CD4-positive, alpha-beta T cell (primary cell): ENCODE data around the gene KIF5C. TPM values are rescaled to one million over a fixed set of nuclear protein-coding genes. Genes with fewer than 3 reads are reported as not detected.

Source experiments
- ATAC-seq: fragments of 200-7000 bp; cut with Tn5 transposase; one replicate; pipeline ENCODE4 v1.10.0; 2022; ENCODE audit warnings: mild to moderate bottlenecking; ENCODE audit not compliant: poor library complexity
- CTCF ChIA-PET: fragments of 350-600 bp; sonication (Branson Sonifier 250); formaldehyde crosslinking; loops from one replicate; lab custom pipeline; 2021; ENCODE audit warnings: antibody characterized with exemption, inconsistent platforms; lab: Charles Lee
- POLR2A ChIA-PET: fragments of 350-600 bp; sonication (Branson Sonifier 250); formaldehyde crosslinking; loops from one replicate; lab custom pipeline; 2021; ENCODE audit warnings: antibody characterized with exemption, inconsistent platforms; lab: Charles Lee
- DNase-seq, 14 experiments: peaks; one replicate each; pipeline ENCODE4 v3.0.0-alpha.2; 2013 to 2020; ENCODE audit warnings: mixed read lengths in 2 of 14
- H3K27ac ChIP-seq, 2 donors: one replicate each; pipeline versions ENCODE4 v1.5.1 to v1.7.0; 2013; ENCODE audit warnings: low read length in 2 of 2, low read depth in 1 of 2, mild to moderate bottlenecking in 1 of 2
- H3K27me3 ChIP-seq, 2 experiments: 1 replicate in 1 of 2; 2 replicates in 1 of 2; pipeline versions ENCODE4 v1.6.1 to v1.7.0; 2013; ENCODE audit warnings: low read length in 2 of 2, control low read depth in 1 of 2, mild to moderate bottlenecking in 1 of 2, moderate library complexity in 1 of 2; ENCODE audit not compliant: insufficient read depth in 2 of 2, control insufficient read depth in 1 of 2
- H3K36me3 ChIP-seq: one replicate; pipeline ENCODE4 v1.6.1; 2013; ENCODE audit warnings: low read length, control low read depth; ENCODE audit not compliant: insufficient read depth
- H3K4me1 ChIP-seq: one replicate; pipeline ENCODE4 v1.6.1; 2013; ENCODE audit warnings: low read length, control low read depth; ENCODE audit not compliant: insufficient read depth
- H3K4me3 ChIP-seq: one replicate; pipeline ENCODE4 v1.5.1; 2013; ENCODE audit warnings: mild to moderate bottlenecking, low read length, moderate library complexity
- H3K9me3 ChIP-seq, 2 experiments: 1 replicate in 1 of 2; 2 replicates in 1 of 2; pipeline versions ENCODE4 v1.6.1 to v1.7.0; 2013; ENCODE audit warnings: low read length in 2 of 2, mild to moderate bottlenecking in 2 of 2, control low read depth in 1 of 2, moderate library complexity in 1 of 2; ENCODE audit not compliant: control insufficient read depth in 1 of 2, insufficient read depth in 1 of 2
- H3K27ac Mint-ChIP-seq: one replicate; pipeline ENCODE4 v1.8.0; 2020; ENCODE audit warnings: mixed read lengths
- H3K27me3 Mint-ChIP-seq: one replicate; pipeline ENCODE4 v1.8.0; 2021; ENCODE audit warnings: mixed read lengths
- H3K36me3 Mint-ChIP-seq: one replicate; pipeline ENCODE4 v1.8.0; 2021; ENCODE audit warnings: low read depth, mixed read lengths
- H3K4me1 Mint-ChIP-seq: one replicate; pipeline ENCODE4 v1.8.0; 2021; ENCODE audit warnings: low read depth, mixed read lengths
- H3K4me3 Mint-ChIP-seq: one replicate; pipeline ENCODE4 v1.8.0; 2020; ENCODE audit warnings: mild to moderate bottlenecking, mixed read lengths
- H3K9me3 Mint-ChIP-seq: one replicate; pipeline ENCODE4 v1.8.0; 2020; ENCODE audit warnings: mixed read lengths
- intact Hi-C, 2 experiments: fragments of 100-400 bp; cut with DNase I in 1 of 2; cut with micrococcal nuclease in 1 of 2; formaldehyde crosslinking; loops; one replicate each; pipeline versions ENCODE4 v1.15.1 to v1.9.0; 2023 to 2025; cut with DNase I, micrococcal nuclease
- total RNA-seq, 174 experiments: library from RNA in 2 of 174; stranded (reverse) in 2 of 174; gene quantifications; one replicate each; pipeline ENCODE4 v1.2.3 and lab custom pipeline; 2021 to 2026
- TF ChIP-seq, protein P1 (sequence below): fragments of 200-600 bp; IDR thresholded peaks from one replicate; pipeline ENCODE4 v1.8.0; 2022; ENCODE audit warnings: antibody characterized with exemption, mild to moderate bottlenecking

The KIF5C gene
- total RNA-seq, 2 experiments from 2014 or later: 7.3 to 8.1 TPM

DNA sequence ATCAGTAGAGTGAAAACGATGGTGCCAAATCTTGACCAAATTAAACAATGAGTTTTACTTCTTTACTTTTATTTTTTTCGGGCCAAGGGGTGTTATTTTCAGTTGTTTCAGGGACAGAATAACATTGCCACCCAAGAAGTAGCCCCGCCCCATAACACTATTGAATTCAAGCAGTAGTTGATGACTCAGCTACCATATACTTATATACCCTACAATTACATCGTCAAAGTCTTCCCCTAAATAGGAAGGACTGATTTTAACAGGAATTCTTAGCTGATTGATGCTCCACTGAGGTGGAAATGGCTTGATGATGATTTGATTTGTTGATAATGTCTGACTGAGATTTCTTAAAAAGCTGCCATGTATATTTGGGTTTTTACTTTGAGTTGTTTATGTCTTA is 188.2 kb downstream of the KIF5C start:
- no peaks in the 10 kb centered on the region for H3K9me3 ChIP-seq
- CTCF ChIA-PET: interaction anchor here (1.0 kb wide), 1 partner anchor 9 kb away, joined by 3 read pairs; no protein-coding TSS in a partner anchor
- H3K9me3 Mint-ChIP-seq: no peaks in the 10 kb centered on the region

DNA sequence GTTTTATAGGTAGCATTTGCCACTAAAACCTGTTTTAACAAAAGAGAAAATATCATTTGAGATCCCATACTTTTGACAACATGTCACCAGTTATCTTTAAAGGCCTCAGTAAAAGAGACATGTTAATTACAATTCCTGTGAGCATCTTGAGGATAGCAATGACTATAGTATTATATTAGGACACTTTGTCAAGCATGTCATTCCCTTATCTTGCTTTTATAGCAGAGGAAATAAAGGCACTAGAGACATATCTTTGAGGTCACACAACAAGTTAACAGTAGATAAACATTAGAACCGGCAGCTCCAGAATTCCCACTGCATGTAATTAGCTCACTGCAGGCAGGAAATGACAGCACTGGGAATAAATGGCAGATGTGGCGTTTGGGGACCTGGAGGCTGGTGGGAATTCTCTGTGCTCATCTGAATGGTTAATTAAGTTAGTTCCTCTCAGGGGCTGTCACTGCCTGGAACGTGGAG is 189.4 kb downstream of the KIF5C start:
- peaks cover 9% of the 10 kb centered on the region for H3K4me1 Mint-ChIP-seq
- no peaks in the 10 kb centered on the region for H3K36me3 Mint-ChIP-seq
- H3K27ac Mint-ChIP-seq: no peak overlapping the region
- ATAC-seq (no peak), DNase-seq (no peak)
- POLR2A ChIA-PET: no interaction called here
- Histone ChIP-seq H3K4me3 (no peak overlapping the region), H3K4me1 (peaks cover 5% of the 10 kb centered on the region), H3K36me3 (no peaks in the 10 kb centered on the region), H3K9me3 (no peaks in the 10 kb centered on the region), H3K27ac (no peak overlapping the region), H3K27me3 (no peaks in the 10 kb centered on the region)
- intact Hi-C loops: no loop called here
- TF ChIP-seq, protein P1, sequence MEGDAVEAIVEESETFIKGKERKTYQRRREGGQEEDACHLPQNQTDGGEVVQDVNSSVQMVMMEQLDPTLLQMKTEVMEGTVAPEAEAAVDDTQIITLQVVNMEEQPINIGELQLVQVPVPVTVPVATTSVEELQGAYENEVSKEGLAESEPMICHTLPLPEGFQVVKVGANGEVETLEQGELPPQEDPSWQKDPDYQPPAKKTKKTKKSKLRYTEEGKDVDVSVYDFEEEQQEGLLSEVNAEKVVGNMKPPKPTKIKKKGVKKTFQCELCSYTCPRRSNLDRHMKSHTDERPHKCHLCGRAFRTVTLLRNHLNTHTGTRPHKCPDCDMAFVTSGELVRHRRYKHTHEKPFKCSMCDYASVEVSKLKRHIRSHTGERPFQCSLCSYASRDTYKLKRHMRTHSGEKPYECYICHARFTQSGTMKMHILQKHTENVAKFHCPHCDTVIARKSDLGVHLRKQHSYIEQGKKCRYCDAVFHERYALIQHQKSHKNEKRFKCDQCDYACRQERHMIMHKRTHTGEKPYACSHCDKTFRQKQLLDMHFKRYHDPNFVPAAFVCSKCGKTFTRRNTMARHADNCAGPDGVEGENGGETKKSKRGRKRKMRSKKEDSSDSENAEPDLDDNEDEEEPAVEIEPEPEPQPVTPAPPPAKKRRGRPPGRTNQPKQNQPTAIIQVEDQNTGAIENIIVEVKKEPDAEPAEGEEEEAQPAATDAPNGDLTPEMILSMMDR: no peak
- CTCF ChIA-PET: no interaction called here
- no peak overlapping the region for H3K4me3 Mint-ChIP-seq
- peaks cover 5% of the 10 kb centered on the region for H3K27me3 Mint-ChIP-seq
- H3K9me3 Mint-ChIP-seq: no peaks in the 10 kb centered on the region

More for the DNA sequence above, 188.2 kb downstream of the KIF5C start:
- POLR2A ChIA-PET: interaction anchor here (0.7 kb wide), 1 partner anchor 8 kb away, joined by 3 read pairs; no protein-coding TSS in a partner anchor
- intact Hi-C loops: no loop called here
- H3K4me3 ChIP-seq: no peak overlapping the region
- Mint-ChIP-seq H3K36me3 (no peaks in the 10 kb centered on the region), H3K4me1 (no peaks in the 10 kb centered on the region), H3K27me3 (peaks cover 14% of the 10 kb centered on the region), H3K4me3 (no peak overlapping the region), H3K27ac (no peak overlapping the region)
- ATAC-seq: no peak
- no peak overlapping the region for H3K27ac ChIP-seq
- DNase-seq: no peak
- H3K27me3 ChIP-seq: no peaks in the 10 kb centered on the region
- no peaks in the 10 kb centered on the region for H3K4me1 ChIP-seq
- TF ChIP-seq, protein P1: no peak
- H3K36me3 ChIP-seq: no peaks in the 10 kb centered on the region

DNA sequence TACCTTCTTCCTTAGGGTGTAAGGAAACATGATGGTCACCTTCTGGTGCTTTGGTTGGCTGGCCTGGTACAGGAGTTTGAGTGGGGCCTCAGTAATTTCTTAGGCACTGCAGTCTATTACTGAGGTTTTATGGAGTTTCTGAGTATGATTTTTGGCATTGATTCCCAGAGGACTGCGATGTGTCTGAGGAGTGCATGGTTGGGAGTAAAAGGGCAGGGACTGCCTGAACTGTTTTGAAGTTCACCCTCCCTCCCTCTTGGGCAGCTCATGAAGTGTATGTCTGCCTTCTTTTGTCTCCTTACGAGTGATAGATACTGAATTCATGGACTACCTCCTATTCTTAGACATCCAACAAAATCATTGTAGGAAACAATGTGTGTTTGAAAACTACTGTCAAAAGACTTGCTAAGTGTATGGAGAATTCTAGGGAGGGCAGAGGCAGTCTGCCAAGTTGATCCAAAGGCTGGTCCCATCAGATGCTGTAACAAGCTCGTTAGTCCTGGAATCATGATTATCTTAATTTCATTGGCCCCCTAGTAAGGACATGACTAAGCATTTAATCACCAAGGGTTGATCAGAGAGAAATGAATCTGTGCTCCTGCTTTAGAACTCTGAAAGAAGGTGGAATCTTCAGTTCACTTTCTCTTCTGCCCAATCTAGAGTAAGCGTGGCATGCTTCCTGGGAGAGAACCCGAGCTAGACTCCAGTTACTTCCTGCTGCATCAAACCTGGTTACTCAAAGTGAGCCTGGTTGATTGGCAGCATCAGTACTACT is 190.0 kb downstream of the KIF5C start:
- no peaks in the 10 kb centered on the region for H3K9me3 Mint-ChIP-seq

More for the DNA sequence above, 190.0 kb downstream of the KIF5C start:
- ChIA-PET CTCF (no interaction called here), POLR2A (no interaction called here)
- Mint-ChIP-seq H3K4me3 (no peak overlapping the region), H3K27ac (no peak overlapping the region), H3K27me3 (peaks cover 8% of the 10 kb centered on the region), H3K36me3 (no peaks in the 10 kb centered on the region), H3K4me1 (peaks cover 15% of the 10 kb centered on the region)
- TF ChIP-seq, protein P1: no peak
- ATAC-seq (no peak), DNase-seq (no peak)
- Histone ChIP-seq H3K4me3 (no peak overlapping the region), H3K27ac (no peak overlapping the region), H3K36me3 (no peaks in the 10 kb centered on the region), H3K4me1 (peaks cover 9% of the 10 kb centered on the region), H3K27me3 (no peaks in the 10 kb centered on the region), H3K9me3 (no peaks in the 10 kb centered on the region)
- intact Hi-C loops: no loop called here
